Neuronal stem cell (in vitro differentiated cells): ENCODE data around the gene ZBTB24.
"Not testable (repeated sequence)": the region's sequence is repeated elsewhere in the genome, so short reads cannot be mapped to it uniquely, and the experiment has no call there.

Experiments used
- DNase-seq: peaks from one replicate; pipeline ENCODE4 v3.0.0-alpha.2; 2013; ENCODE audit warnings: low spot score
- H2AFZ ChIP-seq: one replicate; pipeline ENCODE4 v1.6.1; 2013; ENCODE audit warnings: mild to moderate bottlenecking, low read length, inconsistent platforms
- H2AK5ac ChIP-seq: 2 replicates; pipeline ENCODE4 v1.6.1; 2013; ENCODE audit warnings: low read depth, mild to moderate bottlenecking, inconsistent platforms, low read length, moderate library complexity, mixed read lengths
- H2BK120ac ChIP-seq: 2 replicates; pipeline ENCODE4 v1.6.1; 2013; ENCODE audit warnings: low read depth, mild to moderate bottlenecking, inconsistent platforms, low read length, moderate library complexity, mixed read lengths
- H2BK12ac ChIP-seq: one replicate; pipeline ENCODE4 v1.6.1; 2013; ENCODE audit warnings: low read length, inconsistent platforms
- H2BK15ac ChIP-seq: 2 replicates; pipeline ENCODE4 v1.6.1; 2013; ENCODE audit warnings: mild to moderate bottlenecking, low read length, inconsistent platforms, mixed read lengths
- H2BK5ac ChIP-seq: one replicate; pipeline ENCODE4 v1.6.1; 2013; ENCODE audit warnings: inconsistent platforms, mild to moderate bottlenecking, low read length, moderate library complexity
- H3K14ac ChIP-seq: one replicate; pipeline ENCODE4 v1.6.1; 2013; ENCODE audit warnings: low read length, inconsistent platforms
- H3K18ac ChIP-seq: 2 replicates; pipeline ENCODE4 v1.6.1; 2013; ENCODE audit warnings: low read length, inconsistent platforms
- H3K23ac ChIP-seq: 2 replicates; pipeline ENCODE4 v1.6.1; 2013; ENCODE audit warnings: low read depth, mild to moderate bottlenecking, mixed read lengths, low read length, inconsistent platforms; ENCODE audit not compliant: poor library complexity
- H3K27ac ChIP-seq: replicated peaks from 3 replicates; pipeline ENCODE4 v1.5.1; 2013; ENCODE audit warnings: low read length, inconsistent platforms
- H3K27me3 ChIP-seq, 3 experiments: 2 replicates each; pipeline ENCODE4 v1.6.1; 2013; ENCODE audit warnings: low read length in 3 of 3, mild to moderate bottlenecking in 2 of 3, inconsistent platforms in 1 of 3, low read depth in 1 of 3, mixed read lengths in 1 of 3, moderate library complexity in 1 of 3; ENCODE audit not compliant: control insufficient read depth in 3 of 3, insufficient read depth in 3 of 3
- H3K36me3 ChIP-seq, 2 donors: replicated peaks in 1 of 2; 2 replicates each; pipeline ENCODE4 v1.6.1; 2013; ENCODE audit warnings: low read length in 2 of 2; ENCODE audit not compliant: control insufficient read depth in 2 of 2, insufficient read depth in 2 of 2
- H3K4ac ChIP-seq: 2 replicates; pipeline ENCODE4 v1.6.1; 2013; ENCODE audit warnings: inconsistent platforms, mild to moderate bottlenecking, low read length, moderate library complexity
- H3K4me1 ChIP-seq, 2 donors: 1 replicate in 1 of 2; 2 replicates in 1 of 2; pipeline ENCODE4 v1.6.1; 2013; ENCODE audit warnings: low read length in 2 of 2, low read depth in 1 of 2; ENCODE audit not compliant: control insufficient read depth in 2 of 2, insufficient read depth in 1 of 2
- H3K4me2 ChIP-seq: one replicate; pipeline ENCODE4 v1.6.1; 2013; ENCODE audit warnings: mild to moderate bottlenecking, low read length, inconsistent platforms; ENCODE audit not compliant: insufficient read depth, poor library complexity, severe bottlenecking
- H3K4me3 ChIP-seq, 2 donors: 2 replicates each; pipeline ENCODE4 v1.5.1; 2013; ENCODE audit warnings: low read length in 2 of 2, mild to moderate bottlenecking in 2 of 2, inconsistent platforms in 1 of 2, moderate library complexity in 1 of 2
- H3K79me1 ChIP-seq: one replicate; pipeline ENCODE4 v1.6.1; 2013; ENCODE audit warnings: low read depth, mild to moderate bottlenecking, inconsistent platforms, low read length, moderate library complexity
- H3K9ac ChIP-seq: one replicate; pipeline ENCODE4 v1.6.1; 2013; ENCODE audit warnings: mild to moderate bottlenecking, low read depth, low read length, inconsistent platforms; ENCODE audit not compliant: poor library complexity
- H3K9me3 ChIP-seq, 2 donors: replicated peaks in 1 of 2; 2 replicates each; pipeline versions ENCODE3 to v1.6.1; 2013; ENCODE audit warnings: low read length in 2 of 2, mild to moderate bottlenecking in 2 of 2, inconsistent platforms in 1 of 2, low read depth in 1 of 2, mixed read lengths in 1 of 2, moderate library complexity in 1 of 2; ENCODE audit not compliant: control insufficient read depth in 2 of 2, insufficient read depth in 1 of 2
- H4K8ac ChIP-seq: one replicate; pipeline ENCODE4 v1.6.1; 2013; ENCODE audit warnings: low read depth, mild to moderate bottlenecking, inconsistent platforms, low read length, moderate library complexity
- H4K91ac ChIP-seq: one replicate; pipeline ENCODE4 v1.6.1; 2013; ENCODE audit warnings: low read length, low read depth, mild to moderate bottlenecking, inconsistent platforms; ENCODE audit not compliant: poor library complexity
- WGBS, 2 donors: extraction: QIAGEN DNeasy Blood & Tissue Kit; methylation state at CpG; one replicate each; pipeline ENCODE4 v1.1.7; 2013; ENCODE audit warnings: missing lambda C conversion rate in 2 of 2, mixed read lengths in 1 of 2; ENCODE audit not compliant: insufficient read length in 2 of 2, insufficient replicate concordance in 1 of 2; ENCODE audit errors: extremely low coverage in 2 of 2; 5-methylcytosine and 5-hydroxymethylcytosine counted together

Gene ZBTB24

DNA sequence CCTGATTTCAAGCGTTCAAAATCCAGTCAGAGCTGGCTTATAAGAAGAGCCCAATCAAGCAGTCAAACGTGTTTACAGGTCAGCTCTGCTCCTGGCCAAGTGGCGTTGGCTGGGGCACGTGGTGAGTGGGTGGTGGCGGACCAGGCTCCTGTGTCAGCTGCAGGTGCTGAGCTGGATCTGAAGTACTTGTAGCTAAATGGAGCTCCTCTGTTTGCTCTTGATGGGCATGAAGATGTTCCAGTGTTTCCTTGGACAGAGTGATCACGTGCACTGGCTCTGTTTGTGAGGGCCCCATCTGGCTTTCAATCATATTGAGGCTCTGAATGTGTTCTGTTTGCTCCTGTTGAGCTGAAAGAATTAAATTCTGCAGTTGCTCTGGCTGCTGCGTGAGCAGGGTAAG is 17.2 kb downstream of the ZBTB24 start:
- DNase-seq: no peak
- no peak overlapping the region for H2BK5ac ChIP-seq

DNA sequence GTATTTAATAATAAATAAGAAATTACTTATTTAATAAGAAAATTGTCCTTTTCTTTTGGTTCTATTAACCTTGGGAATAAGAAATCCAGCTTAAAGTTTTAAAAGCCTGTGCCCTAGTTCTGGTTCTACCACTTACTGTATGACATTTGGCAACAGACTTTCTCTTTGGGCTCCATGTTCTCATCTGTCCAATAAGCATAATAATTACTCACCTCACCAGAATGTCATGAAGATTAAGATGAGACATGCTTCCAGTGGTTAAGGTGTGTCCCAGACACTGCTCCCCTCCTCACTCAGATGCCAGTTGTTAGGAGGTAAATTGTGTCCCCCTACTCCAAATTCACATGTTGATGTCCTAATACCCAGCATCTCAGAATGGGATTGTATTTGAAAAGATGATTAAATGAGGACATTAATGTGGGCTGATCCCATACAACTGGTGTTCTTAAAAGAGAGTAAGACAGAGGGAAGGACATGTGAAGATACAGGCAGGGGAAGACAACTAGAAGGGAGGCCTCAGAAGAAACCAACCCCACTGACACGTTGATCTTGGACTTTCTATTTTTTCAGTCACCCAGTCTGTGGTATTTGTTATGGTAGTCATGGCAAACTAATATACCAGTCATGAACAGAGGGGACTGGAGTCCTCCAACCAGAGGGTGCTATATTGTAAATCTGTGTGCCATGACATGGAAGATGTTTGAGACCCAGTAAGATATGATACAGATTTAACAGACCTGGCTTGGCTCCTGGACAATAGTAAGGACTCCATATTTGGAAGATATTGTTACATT is 21.1 kb downstream of the ZBTB24 start:
- H3K4me3 ChIP-seq: no peak overlapping the region
- H2BK12ac ChIP-seq: no peak overlapping the region
- H3K36me3 ChIP-seq: peaks cover 14 to 59% of the 10 kb centered on the region in 2 donors
- no peak overlapping the region for H3K4me2 ChIP-seq
- peaks cover 2 to 3% of the 10 kb centered on the region in 2 donors for H3K4me1 ChIP-seq
- peaks cover 0 to 3% of the 10 kb centered on the region in 2 donors for H3K9me3 ChIP-seq
- no peak overlapping the region for H2AFZ ChIP-seq
- H4K8ac ChIP-seq: no peak overlapping the region
- H2BK5ac ChIP-seq: no peak overlapping the region
- no peak overlapping the region for H3K27ac ChIP-seq
- no peaks in the 10 kb centered on the region for H3K27me3 ChIP-seq
- DNase-seq: no peak
- no peak overlapping the region for H4K91ac ChIP-seq
- no peak overlapping the region for H3K4ac ChIP-seq
- no CpG with 5 or more reads among the region's 1 CpG for WGBS, 2 donors
- no peak overlapping the region for H3K14ac ChIP-seq
- H2AK5ac ChIP-seq: no peak overlapping the region
- H3K9ac ChIP-seq: no peak overlapping the region
- H3K23ac ChIP-seq: no peak overlapping the region
- H2BK15ac ChIP-seq: no peak overlapping the region
- H3K79me1 ChIP-seq: no peaks in the 10 kb centered on the region
- no peak overlapping the region for H3K18ac ChIP-seq
- no peak overlapping the region for H2BK120ac ChIP-seq

More for the DNA sequence above, 17.2 kb downstream of the ZBTB24 start:
- H3K27me3 ChIP-seq: no peaks in the 10 kb centered on the region
- peaks cover 0 to 3% of the 10 kb centered on the region in 2 donors for H3K9me3 ChIP-seq
- H3K27ac ChIP-seq: no peak overlapping the region
- H3K4me3 ChIP-seq: no peak overlapping the region
- H3K23ac ChIP-seq: no peak overlapping the region
- peaks cover 5% of the 10 kb centered on the region for H3K79me1 ChIP-seq
- no peak overlapping the region for H3K4me2 ChIP-seq
- no peak overlapping the region for H2AFZ ChIP-seq
- no peak overlapping the region for H4K91ac ChIP-seq
- H3K4ac ChIP-seq: no peak overlapping the region
- H2AK5ac ChIP-seq: no peak overlapping the region
- no peak overlapping the region for H2BK12ac ChIP-seq
- no peaks in the 10 kb centered on the region for H3K4me1 ChIP-seq
- H3K14ac ChIP-seq: no peak overlapping the region
- no peak overlapping the region for H2BK15ac ChIP-seq
- no peak overlapping the region for H4K8ac ChIP-seq
- H3K9ac ChIP-seq: no peak overlapping the region
- WGBS, 2 donors: no CpG with 5 or more reads among the region's 7 CpGs
- H2BK120ac ChIP-seq: no peak overlapping the region
- H3K18ac ChIP-seq: no peak overlapping the region
- H3K36me3 ChIP-seq: peaks cover 30 to 97% of the 10 kb centered on the region in 2 donors

DNA sequence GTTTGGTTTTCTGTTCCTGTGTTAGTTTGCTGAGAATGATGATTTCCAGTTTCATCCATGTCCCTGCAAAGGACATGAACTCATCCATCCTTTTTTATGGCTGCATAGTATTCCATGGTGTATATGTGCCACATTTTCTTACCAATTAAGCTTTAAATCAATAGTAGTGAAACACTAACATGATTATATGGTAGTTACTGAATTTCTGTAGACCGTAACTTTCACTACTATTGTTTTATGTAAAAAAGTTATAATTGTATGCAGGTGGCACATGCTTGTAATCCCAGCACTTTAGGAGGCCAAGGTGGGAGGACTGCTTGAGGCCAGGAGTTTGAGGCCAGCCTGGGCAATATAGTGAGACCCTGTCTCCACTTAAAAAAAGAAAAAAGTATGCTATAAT is 21.8 kb downstream of the ZBTB24 start:
- not testable (repeated sequence) for H2BK5ac ChIP-seq, H3K4me2 ChIP-seq, H3K4me1 ChIP-seq, H2AK5ac ChIP-seq, H2BK12ac ChIP-seq, H3K27ac ChIP-seq, H3K4ac ChIP-seq, H3K79me1 ChIP-seq, H2BK15ac ChIP-seq, H3K4me3 ChIP-seq, H2AFZ ChIP-seq, H3K9ac ChIP-seq, H3K23ac ChIP-seq, H3K9me3 ChIP-seq, H2BK120ac ChIP-seq, H4K91ac ChIP-seq, DNase-seq, H3K14ac ChIP-seq, H3K27me3 ChIP-seq, H3K18ac ChIP-seq, H4K8ac ChIP-seq
- H3K36me3 ChIP-seq: peaks cover 11 to 52% of the 10 kb centered on the region in 2 donors
- WGBS, 2 donors: no CpG with 5 or more reads among the region's 1 CpG

DNA sequence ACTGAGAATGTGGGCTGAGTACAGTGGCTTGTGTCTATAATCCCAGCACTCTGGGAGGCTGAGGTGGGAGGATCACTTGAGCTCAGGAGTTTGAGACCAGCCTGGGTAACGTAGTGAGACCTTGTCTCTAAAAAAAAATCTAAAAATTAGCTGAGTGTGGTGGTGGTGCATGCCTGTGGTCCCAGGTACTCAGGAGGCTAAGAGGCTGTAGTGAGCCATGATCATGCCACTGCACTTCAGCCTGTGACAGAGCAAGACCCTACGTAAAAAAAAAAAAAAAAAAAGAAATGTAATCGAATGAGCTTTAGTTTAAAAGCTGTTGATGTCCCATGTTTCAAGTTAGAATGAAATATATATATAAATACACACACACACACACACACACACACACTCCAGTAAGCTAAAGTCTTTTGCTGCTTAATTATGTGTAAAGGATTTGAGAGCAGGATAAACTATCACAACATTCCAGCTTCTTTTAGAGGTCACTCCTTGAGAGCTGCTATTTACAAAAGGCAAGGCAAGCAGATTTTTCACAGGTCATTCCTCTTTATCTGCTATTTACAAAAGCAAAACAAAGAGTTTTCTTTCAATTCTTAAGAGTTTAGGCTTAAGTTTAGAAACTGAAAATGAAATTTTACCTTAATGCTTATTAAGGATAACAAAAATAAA is 22.7 kb downstream of the ZBTB24 start:
- no peak overlapping the region for H3K9ac ChIP-seq
- no peak overlapping the region for H3K14ac ChIP-seq
- no peak overlapping the region for H2BK120ac ChIP-seq
- no peak overlapping the region for H3K4ac ChIP-seq
- H3K79me1 ChIP-seq: no peaks in the 10 kb centered on the region
- H2BK15ac ChIP-seq: no peak overlapping the region
- WGBS, 2 donors: no CpG with 5 or more reads among the region's 3 CpGs
- H3K4me2 ChIP-seq: no peak overlapping the region
- no peak for DNase-seq
- H2AFZ ChIP-seq: no peak overlapping the region
- no peak overlapping the region for H2BK12ac ChIP-seq
- no peak overlapping the region for H2BK5ac ChIP-seq
- H2AK5ac ChIP-seq: no peak overlapping the region
- H4K91ac ChIP-seq: no peak overlapping the region
- H3K27ac ChIP-seq: no peak overlapping the region
- H3K9me3 ChIP-seq: peaks cover 0 to 3% of the 10 kb centered on the region in 2 donors
- no peak overlapping the region for H3K23ac ChIP-seq
- no peak overlapping the region for H3K4me3 ChIP-seq
- peaks cover 3 to 7% of the 10 kb centered on the region in 2 donors for H3K4me1 ChIP-seq
- H3K27me3 ChIP-seq: no peaks in the 10 kb centered on the region
- no peak overlapping the region for H4K8ac ChIP-seq
- no peak overlapping the region for H3K18ac ChIP-seq
- H3K36me3 ChIP-seq: peaks cover 4 to 42% of the 10 kb centered on the region in 2 donors
